GM12878 (cell line): Measurements from ENCODE around the gene ARHGAP26. TPM values are rescaled to one million over a fixed set of nuclear protein-coding genes. Genes with fewer than 3 reads are reported as not detected.

ENCODE experiments used
- ATAC-seq: fragments of 200-7000 bp; cut with Tn5 transposase; 3 replicates; pipeline ENCODE4 v1.9.1; 2020; ENCODE audit warnings: mild to moderate bottlenecking, moderate library complexity
- BruUV-seq: library from RNA; stranded (reverse); fragments of 400-500 nt; replicated peaks from 2 replicates; lab custom pipeline; 2021; lab: Mats Ljungman, UMichigan
- CTCF ChIA-PET: fragments of 300-600 bp; sonication (Branson Sonifier 250); formaldehyde crosslinking; extraction: SDS; loops from one replicate; lab custom pipeline; 2021; ENCODE audit warnings: inconsistent platforms; lab: Yijun Ruan, JAX
- POLR2A ChIA-PET: fragments of 350-600 bp; formaldehyde crosslinking; extraction: SDS; loops from one replicate; lab custom pipeline; 2021; ENCODE audit warnings: inconsistent platforms; lab: Charles Lee
- RAD21 ChIA-PET: fragments of 300-600 bp; sonication (Branson Sonifier 250); formaldehyde crosslinking; loops from one replicate; lab custom pipeline; 2023; ENCODE audit warnings: antibody characterized with exemption; ENCODE audit not compliant: unreplicated experiment; lab: Charles Lee
- SMC1A ChIA-PET: fragments of 300-600 bp; sonication (Branson Sonifier 250); formaldehyde crosslinking; loops from one replicate; lab custom pipeline; 2023; ENCODE audit not compliant: unreplicated experiment, uncharacterized antibody; lab: Charles Lee
- DNase-seq: peaks from one replicate; pipeline ENCODE4 v3.0.0-alpha.2; 2011; ENCODE audit warnings: low read depth, low spot score
- FAIRE-seq: peaks from 3 replicates; lab custom pipeline; 2011; peaks lifted over from hg19 to GRCh38; lab: Jason Lieb, UNC
- H2AFZ ChIP-seq: 2 replicates; pipeline ENCODE4 v1.6.0; 2011; ENCODE audit warnings: low read depth, low read length, control low read depth; ENCODE audit not compliant: control insufficient read depth
- H3K27ac ChIP-seq: 2 replicates; pipeline ENCODE4 v1.5.1; 2011; ENCODE audit warnings: control low read depth; ENCODE audit not compliant: control insufficient read depth, insufficient read depth
- H3K27me3 ChIP-seq, 2 experiments: replicated peaks in 1 of 2; 2 replicates each; pipeline versions ENCODE4 v1.6.0 to v1.6.1; 2011; ENCODE audit warnings: low read length in 1 of 2; ENCODE audit not compliant: control insufficient read depth in 2 of 2, insufficient read depth in 2 of 2
- H3K36me3 ChIP-seq, 2 experiments: 2 replicates each; pipeline ENCODE4 v1.5.1; 2011; ENCODE audit warnings: low read length in 1 of 2; ENCODE audit not compliant: control insufficient read depth in 2 of 2, insufficient read depth in 2 of 2
- H3K4me1 ChIP-seq: 2 replicates; pipeline ENCODE4 v1.6.1; 2011; ENCODE audit warnings: mild to moderate bottlenecking, low read length, moderate library complexity, mixed read lengths; ENCODE audit not compliant: control insufficient read depth, insufficient read depth
- H3K4me2 ChIP-seq: 2 replicates; pipeline ENCODE4 v1.6.0; 2011; ENCODE audit warnings: control low read depth; ENCODE audit not compliant: control insufficient read depth, insufficient read depth
- H3K4me3 ChIP-seq: fragments of 200-600 bp; sonication (generic); 2 replicates; pipeline ENCODE4 v1.5.1; 2016
- H3K79me2 ChIP-seq: 2 replicates; pipeline ENCODE4 v1.6.0; 2011; ENCODE audit warnings: low read length; ENCODE audit not compliant: control insufficient read depth, insufficient read depth
- H3K9ac ChIP-seq: 2 replicates; pipeline ENCODE4 v1.8.0; 2011; ENCODE audit warnings: low read length, control low read depth, mixed read lengths; ENCODE audit not compliant: control insufficient read depth, insufficient read depth
- H3K9me3 ChIP-seq: replicated peaks from 3 replicates; pipeline ENCODE4 v1.5.1; 2011; ENCODE audit warnings: mild to moderate bottlenecking, low read length; ENCODE audit not compliant: control insufficient read depth, insufficient read depth
- H4K20me1 ChIP-seq: 2 replicates; pipeline ENCODE4 v1.6.0; 2011; ENCODE audit not compliant: control insufficient read depth, insufficient read depth
- EP300 ChIP-seq, 2 experiments: fragments of 150-350 bp in 1 of 2; IDR thresholded peaks; 2 replicates each; pipeline ENCODE4 v1.6.1; 2011 to 2012; ENCODE audit warnings: low read depth in 2 of 2, low read length in 2 of 2, borderline replicate concordance in 1 of 2, improper control_type of control experiment in 1 of 2, inconsistent platforms in 1 of 2; ENCODE audit not compliant: control insufficient read depth in 1 of 2
- FOS ChIP-seq: IDR thresholded peaks from 3 replicates; pipeline ENCODE4 v1.6.1; 2011; ENCODE audit warnings: borderline replicate concordance; ENCODE audit not compliant: insufficient read length; ENCODE audit errors: extremely low read depth
- MAX ChIP-seq: IDR thresholded peaks from 2 replicates; pipeline ENCODE4 v1.6.1; 2012; ENCODE audit warnings: low read depth, low read length, improper control_type of control experiment
- MTA2 ChIP-seq: fragments of 450-650 bp; IDR thresholded peaks from 2 replicates; pipeline ENCODE4 v1.6.1; 2016; ENCODE audit warnings: low read depth, mild to moderate bottlenecking, moderate library complexity
- MTA3 ChIP-seq: IDR thresholded peaks from 2 replicates; pipeline ENCODE4 v1.6.1; 2012; ENCODE audit warnings: low read length, inconsistent platforms, borderline replicate concordance
- MXI1 ChIP-seq: fragments of 150-350 bp; IDR thresholded peaks from 2 replicates; pipeline ENCODE4 v1.6.1; 2011; ENCODE audit warnings: low read depth, mild to moderate bottlenecking, inconsistent platforms, low read length, improper control_type of control experiment
- POLR2A ChIP-seq: IDR thresholded peaks from 2 replicates; pipeline ENCODE4 v1.6.1; 2011; ENCODE audit warnings: low read depth, mild to moderate bottlenecking, low read length
- RAD51 ChIP-seq: fragments of 450-650 bp; IDR thresholded peaks from 2 replicates; pipeline ENCODE4 v1.6.1; 2016; ENCODE audit warnings: moderate library complexity, mild to moderate bottlenecking, inconsistent platforms
- REST ChIP-seq: IDR thresholded peaks from 2 replicates; pipeline ENCODE4 v1.6.1; 2012; ENCODE audit warnings: mild to moderate bottlenecking, low read depth, low read length
- RFX5 ChIP-seq: IDR thresholded peaks from 2 replicates; pipeline ENCODE4 v1.6.1; 2011; ENCODE audit warnings: low read depth, low read length, improper control_type of control experiment
- SMC3 ChIP-seq: IDR thresholded peaks from 2 replicates; pipeline ENCODE4 v1.6.1; 2011; ENCODE audit warnings: low read length, improper control_type of control experiment, borderline replicate concordance
- TARDBP ChIP-seq: IDR thresholded peaks from 2 replicates; pipeline ENCODE4 v1.6.1; 2016; ENCODE audit warnings: borderline replicate concordance
- WGBS: methylation state at CpG from one replicate; pipeline ENCODE4 v1.1.6; 2016; ENCODE audit warnings: low lambda C conversion rate; ENCODE audit not compliant: insufficient replicate concordance, insufficient coverage; ENCODE audit errors: missing lambda C conversion rate; 5-methylcytosine and 5-hydroxymethylcytosine counted together
- in situ Hi-C: fragments of 300-500 bp; cut with MboI; formaldehyde crosslinking; loops from 9 replicates; pipeline ENCODE4 v1.14.3; 2018; ENCODE audit warnings: mixed read lengths
- intact Hi-C: fragments of 100-400 bp; cut with micrococcal nuclease; formaldehyde crosslinking; loops from one replicate; pipeline ENCODE4 v1.14.2; 2022; ENCODE audit not compliant: unreplicated experiment
- polyA plus RNA-seq, 11 experiments: library from polyadenylated mRNA; depleted of rRNA in 4 of 11; unstranded in 6 of 11; stranded (reverse) in 5 of 11; fragments of >200 nt; fragmentation: Nextera tagmentation in 4 of 11; fragmentation: Illumina TruSeq in 1 of 11; extraction: Ambion mirVana in 4 of 11; extraction: Trizol in 1 of 11; gene quantifications; 1 replicate in 1 of 11; 2 replicates in 10 of 11; pipeline versions ENCODE4 v1.2.1 to v1.2.3, GENCODE V29; 2011 to 2016; ENCODE audit warnings: inconsistent platforms in 2 of 11, missing spikeins in 2 of 11, low read depth in 1 of 11
- total RNA-seq, 4 experiments: library from RNA; depleted of rRNA in 3 of 4; stranded (reverse); fragments of >200 nt in 3 of 4; fragmentation: Illumina TruSeq in 1 of 4; extraction: Trizol in 1 of 4; gene quantifications; 2 replicates each; pipeline versions ENCODE4 v1.2.1 to v1.2.3, GENCODE V29; 2013 to 2021

Gene ARHGAP26
- total and polyA plus RNA-seq, 10 of the 15 experiments (the other 5 are each of a cell fraction or from before 2014, with no cell fraction given), result 9.4 to 41.5 (median 19.3) TPM

- Histone ChIP-seq H3K4me2 (no peak overlapping the region), H3K79me2 (no peaks in the 10 kb centered on the region), H4K20me1 (no peaks in the 10 kb centered on the region), H3K27ac (no peak overlapping the region), H3K27me3 (peaks cover 0 to 2% of the 10 kb centered on the region in 2 experiments; a peak in 2 of 4 replicates), H3K4me1 (peaks cover 8% of the 10 kb centered on the region), H3K4me3 (no peak overlapping the region), H3K9ac (no peak overlapping the region)
- ChIA-PET RAD21 (interaction anchor here (1.6 kb wide), 1 partner anchor 8 kb away, joined by 4 read pairs; no protein-coding TSS in a partner anchor), SMC1A (interaction anchor here (0.8 to 1.5 kb wide), 3 partner anchors 12 to 24 kb away, joined by 3 to 5 read pairs (median 4); no protein-coding TSS in a partner anchor), POLR2A (no interaction called here)
- intact Hi-C loops, result no loop called here
- FAIRE-seq, result no peak
- TF ChIP-seq POLR2A, result no peak
- TF ChIP-seq TARDBP, result no peak
- TF ChIP-seq FOS, result no peak
- TF ChIP-seq SMC3, result no peak
- no peak for TF ChIP-seq REST
- no peak for TF ChIP-seq RFX5
- no peak for TF ChIP-seq MTA2
- no peak for TF ChIP-seq RAD51
- TF ChIP-seq MTA3, result no peak
- TF ChIP-seq EP300 (IDR thresholded peaks at IDR 0.05; ENCODE audit: borderline replicate concordance in 1 of 2, control insufficient read depth in 1 of 2, low read depth in 2 of 2, low read length in 2 of 2), result no peak
- no peak for TF ChIP-seq MAX
- TF ChIP-seq MXI1, result no peak
- TF ChIP-seq, all 136 proteins: peak for 0
- WGBS, result 3% methylated on average over 5 of the region's 5 CpGs
- CTCF ChIA-PET, result interaction anchor here (1.5 to 1.8 kb wide), 2 partner anchors 11 to 20 kb away, joined by 3 to 14 read pairs; no protein-coding TSS in a partner anchor
- H3K36me3 ChIP-seq, result no peaks in the 10 kb centered on the region
- in situ Hi-C loops, result no loop called here
- peak overlapping the region; percentile 18; the same call in 1 of the 2 replicates for H2AFZ ChIP-seq
- H3K9me3 ChIP-seq, result no peaks in the 10 kb centered on the region; the same call in 2 of the 3 replicates
- no peak for DNase-seq
- BruUV-seq, result no TSS peak
- ATAC-seq, result peak; percentile 20; the same call in 1 of the 3 replicates
These were observed 33.0 kb upstream of the ARHGAP26 start for GRCh38 chr5:142737179-142737578.
